PFSK-1 (cell line): ENCODE results near the gene ZNF664.

ENCODE experiments used
- FOXP2 ChIP-seq: optimal IDR thresholded peaks from 2 replicates; pipeline ENCODE3; 2011; ENCODE audit warnings: borderline replicate concordance, control low read depth, inconsistent platforms; ENCODE audit not compliant: insufficient read depth; ENCODE audit errors: extremely low read length, extremely low read depth
- POLR2AphosphoS5 ChIP-seq: IDR thresholded peaks from 2 replicates; pipeline ENCODE4 v1.6.1; 2012; ENCODE audit warnings: low read depth, mild to moderate bottlenecking, control low read depth, low read length, moderate library complexity
- REST ChIP-seq, 2 experiments: IDR thresholded peaks; 2 replicates each; pipeline versions ENCODE4 v1.6.1 to v1.8.0; 2011 to 2012; ENCODE audit warnings: low read depth in 2 of 2, low read length in 2 of 2, control low read depth in 1 of 2, inconsistent platforms in 1 of 2, mild to moderate bottlenecking in 1 of 2, moderate library complexity in 1 of 2; ENCODE audit not compliant: insufficient read depth in 1 of 2
- SIN3A ChIP-seq: IDR thresholded peaks from 2 replicates; pipeline ENCODE4 v1.6.1; 2012; ENCODE audit warnings: mild to moderate bottlenecking, low read length, moderate library complexity, borderline replicate concordance; ENCODE audit not compliant: insufficient read depth
- TAF1 ChIP-seq: IDR thresholded peaks from 2 replicates; pipeline ENCODE4 v1.6.1; 2012; ENCODE audit warnings: low read length, control low read depth, borderline replicate concordance; ENCODE audit not compliant: insufficient read depth

ZNF664 gene

GRCh38 chr12:124007826-124008570, 35.0 kb downstream of the ZNF664 start:
- TF ChIP-seq SIN3A (no peak), REST (IDR thresholded peaks at IDR 0.05; ENCODE audit: insufficient read depth in 1 of 2, low read depth in 2 of 2, low read length in 2 of 2) (no peak), TAF1 (no peak), FOXP2 (no peak), POLR2AphosphoS5 (no peak)

- no peak for TF ChIP-seq FOXP2
- no peak for TF ChIP-seq TAF1
- TF ChIP-seq REST (IDR thresholded peaks at IDR 0.05; ENCODE audit: insufficient read depth in 1 of 2, low read depth in 2 of 2, low read length in 2 of 2), result no peak
- TF ChIP-seq POLR2AphosphoS5, result no peak
- no peak for TF ChIP-seq SIN3A
Measured at GRCh38 chr12:124008595-124008994, 35.6 kb downstream of the ZNF664 start.

GRCh38 chr12:124009781-124010180, 36.8 kb downstream of the ZNF664 start:
- TF ChIP-seq FOXP2, result no peak
- no peak for TF ChIP-seq SIN3A
- TF ChIP-seq POLR2AphosphoS5, result no peak
- TF ChIP-seq REST (IDR thresholded peaks at IDR 0.05; ENCODE audit: insufficient read depth in 1 of 2, low read depth in 2 of 2, low read length in 2 of 2), result no peak
- TF ChIP-seq TAF1, result no peak

- TF ChIP-seq FOXP2 (no peak), SIN3A (no peak), POLR2AphosphoS5 (no peak), REST (IDR thresholded peaks at IDR 0.05; ENCODE audit: insufficient read depth in 1 of 2, low read depth in 2 of 2, low read length in 2 of 2) (no peak), TAF1 (no peak)
Measured at GRCh38 chr12:124010687-124011086, 37.7 kb downstream of the ZNF664 start.
